Body of pancreas (tissue), 4 donors: Measurements from ENCODE around the gene SDC3. TPM values are rescaled to one million over a fixed set of nuclear protein-coding genes. Genes with fewer than 3 reads are reported as not detected.
A peak's percentile ranks its signal among the peaks of the same experiment; 100 is the strongest.

Source experiments
- ATAC-seq: fragments of 150-250 bp; one replicate; pipeline ENCODE4 v1.9.1; 2016
- DNase-seq, 4 donors: peaks; one replicate each; pipeline ENCODE4 v3.0.0-alpha.2; 2019
- H3K27ac ChIP-seq, 4 donors: fragments of 200-600 bp; sonication (generic); 1 replicate in 3 of 4; 2 replicates in 1 of 4; pipeline versions ENCODE4 v1.5.1 to v1.6.1; 2016 to 2019; ENCODE audit warnings: mild to moderate bottlenecking in 1 of 4, mixed read lengths in 1 of 4, moderate library complexity in 1 of 4
- H3K27me3 ChIP-seq, 2 donors: fragments of 200-600 bp; sonication (generic); one replicate each; pipeline ENCODE4 v1.6.0; 2016; ENCODE audit warnings: mild to moderate bottlenecking in 1 of 2
- H3K36me3 ChIP-seq, 2 donors: fragments of 200-600 bp; sonication (generic); replicated peaks in 1 of 2; 2 replicates each; pipeline ENCODE4 v1.5.1; 2016; ENCODE audit warnings: low read depth in 2 of 2; ENCODE audit not compliant: insufficient read depth in 1 of 2
- H3K4me1 ChIP-seq: fragments of 200-600 bp; sonication (generic); one replicate; pipeline ENCODE4 v1.6.0; 2016
- H3K4me3 ChIP-seq, 2 donors: fragments of 200-600 bp; sonication (generic); 1 replicate in 1 of 2; 2 replicates in 1 of 2; pipeline ENCODE4 v1.5.1; 2016 to 2019
- H3K9me3 ChIP-seq, 3 donors: fragments of 200-600 bp; sonication (generic); 1 replicate in 2 of 3; 2 replicates in 1 of 3; pipeline ENCODE4 v1.5.1; 2016
- POLR2A ChIP-seq, 3 donors: fragments of 450-650 bp; IDR thresholded peaks; one replicate each; pipeline ENCODE4 v1.6.1; 2016; ENCODE audit warnings: antibody characterized with exemption in 3 of 3, mild to moderate bottlenecking in 2 of 3
- WGBS, 2 donors: methylation state at CpG; one replicate each; pipeline ENCODE4 v1.1.5; 2017; 5-methylcytosine and 5-hydroxymethylcytosine counted together
- intact Hi-C: fragments of 100-400 bp; cut with DNase I; formaldehyde crosslinking; loops from one replicate; pipeline ENCODE4 v1.15.1; 2023
- total RNA-seq, 2 donors: library from RNA; depleted of rRNA; stranded (reverse); fragments of >200 nt; gene quantifications; one replicate each; pipeline ENCODE4 v1.1.0, GENCODE V29; 2016
- TF ChIP-seq, protein P1 (sequence below), 7 experiments: fragments of 450-650 bp in 4 of 7; fragments of 200-600 bp in 3 of 7; sonication (generic) in 3 of 7; IDR thresholded peaks; one replicate each; pipeline ENCODE4 v1.5.1; 2016 to 2019; ENCODE audit warnings: antibody characterized with exemption in 7 of 7

The SDC3 gene
- total RNA-seq, 2 donors from 2014 or later = 7.8 to 19.1 TPM

DNA sequence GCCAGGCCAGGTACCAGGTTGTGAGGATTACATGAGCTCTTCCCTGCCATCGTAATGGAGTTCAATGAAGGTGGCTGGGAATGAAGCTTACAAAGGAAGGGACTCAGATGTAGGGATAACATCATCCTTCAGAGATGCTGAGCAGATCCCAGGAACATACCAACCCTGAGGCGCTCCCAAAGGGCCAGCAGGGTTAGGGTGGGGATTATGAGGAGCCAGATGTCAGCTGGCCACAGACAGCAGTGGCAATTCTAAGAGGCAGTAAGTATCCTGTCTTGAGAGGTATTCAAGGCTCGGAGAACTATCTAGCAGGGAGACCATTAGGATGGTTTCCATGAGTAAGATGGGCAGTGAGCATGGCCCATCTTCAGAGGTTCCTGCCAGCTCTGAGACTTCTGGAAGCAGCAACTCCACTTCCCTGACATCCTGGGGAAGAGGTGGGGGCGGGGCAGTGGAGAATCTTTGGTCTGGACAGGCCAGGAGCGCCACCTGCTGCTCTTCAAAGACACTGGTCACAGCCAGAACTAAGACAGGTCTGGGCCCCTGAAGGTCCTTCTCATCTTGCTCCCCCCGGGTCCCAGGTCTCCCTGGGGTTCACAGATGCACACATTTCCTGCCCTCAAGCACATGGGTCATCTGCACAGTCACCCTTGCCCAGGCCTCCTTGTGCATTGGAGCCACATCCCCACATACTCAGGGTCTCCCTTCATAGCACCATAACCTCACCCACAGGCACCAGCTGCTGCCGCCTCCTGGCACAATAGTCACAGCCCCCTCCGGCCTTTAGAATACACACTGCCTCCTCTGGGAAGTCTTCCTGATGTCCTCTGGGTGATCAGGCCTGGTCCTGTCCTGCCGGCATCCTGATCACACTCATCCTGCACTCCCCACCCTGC, 2.7 kb upstream of the SDC3 start:
- H3K4me3 ChIP-seq = no peak overlapping the region
- peaks cover 15% of the 10 kb centered on the region for H3K4me1 ChIP-seq
- H3K9me3 ChIP-seq = no peaks in the 10 kb centered on the region
- intact Hi-C loops = loop anchor here (5.0 kb wide), 2 partner anchors 129 to 189 kb away; partner anchors contain the start of gene MATN1
- peak; percentile 71 for ATAC-seq
- H3K27ac ChIP-seq = no peak overlapping the region
- no peaks in the 10 kb centered on the region for H3K27me3 ChIP-seq
- DNase-seq = peak; percentile 90 to 94 (median 91)
- no peak for TF ChIP-seq POLR2A (IDR thresholded peaks at IDR 0.05)
- TF ChIP-seq, protein P1, sequence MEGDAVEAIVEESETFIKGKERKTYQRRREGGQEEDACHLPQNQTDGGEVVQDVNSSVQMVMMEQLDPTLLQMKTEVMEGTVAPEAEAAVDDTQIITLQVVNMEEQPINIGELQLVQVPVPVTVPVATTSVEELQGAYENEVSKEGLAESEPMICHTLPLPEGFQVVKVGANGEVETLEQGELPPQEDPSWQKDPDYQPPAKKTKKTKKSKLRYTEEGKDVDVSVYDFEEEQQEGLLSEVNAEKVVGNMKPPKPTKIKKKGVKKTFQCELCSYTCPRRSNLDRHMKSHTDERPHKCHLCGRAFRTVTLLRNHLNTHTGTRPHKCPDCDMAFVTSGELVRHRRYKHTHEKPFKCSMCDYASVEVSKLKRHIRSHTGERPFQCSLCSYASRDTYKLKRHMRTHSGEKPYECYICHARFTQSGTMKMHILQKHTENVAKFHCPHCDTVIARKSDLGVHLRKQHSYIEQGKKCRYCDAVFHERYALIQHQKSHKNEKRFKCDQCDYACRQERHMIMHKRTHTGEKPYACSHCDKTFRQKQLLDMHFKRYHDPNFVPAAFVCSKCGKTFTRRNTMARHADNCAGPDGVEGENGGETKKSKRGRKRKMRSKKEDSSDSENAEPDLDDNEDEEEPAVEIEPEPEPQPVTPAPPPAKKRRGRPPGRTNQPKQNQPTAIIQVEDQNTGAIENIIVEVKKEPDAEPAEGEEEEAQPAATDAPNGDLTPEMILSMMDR (IDR thresholded peaks at IDR 0.05) = peak; percentile 63 to 93 (median 92)
- no peaks in the 10 kb centered on the region for H3K36me3 ChIP-seq
- WGBS, 2 donors = 25 to 30% methylated on average over 9 of the region's 9 CpGs

DNA sequence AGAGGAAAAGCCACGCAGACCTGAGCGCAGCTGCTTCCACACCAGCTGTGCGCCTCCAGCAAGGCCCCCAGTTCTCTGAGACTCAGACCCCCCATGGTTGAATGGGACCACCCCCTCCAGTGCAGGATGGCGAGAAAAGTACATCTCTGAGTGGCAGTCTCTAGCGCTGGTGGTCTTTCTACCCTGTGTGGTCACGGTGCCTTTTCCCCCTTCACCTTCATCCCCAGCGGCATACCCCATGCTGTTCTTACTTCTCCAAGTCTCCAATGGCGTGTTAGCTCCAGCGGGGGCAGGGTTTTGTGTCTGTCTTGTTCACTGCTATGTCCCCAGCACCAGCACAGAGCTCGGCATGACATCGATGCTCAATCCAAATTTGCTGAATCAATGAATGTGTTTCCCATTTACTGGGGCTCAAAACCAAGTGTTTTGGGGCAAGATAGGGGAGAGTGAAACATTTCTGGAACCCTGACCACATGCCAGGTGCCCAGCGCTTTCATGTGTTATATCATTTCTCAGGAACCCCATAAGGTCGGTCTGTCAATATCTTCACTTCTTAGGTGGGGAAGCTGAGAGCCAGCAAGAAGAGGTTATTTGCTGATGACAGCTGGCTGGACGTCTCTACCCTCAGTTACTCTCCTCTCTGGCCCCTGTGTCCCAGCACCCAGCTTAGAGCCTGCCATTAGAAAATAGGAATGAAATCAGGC, 959 bp upstream of the SDC3 start:
- H3K9me3 ChIP-seq = no peaks in the 10 kb centered on the region
- no peaks in the 10 kb centered on the region for H3K27me3 ChIP-seq
- no peak for TF ChIP-seq POLR2A (IDR thresholded peaks at IDR 0.05)
- TF ChIP-seq, protein P1 (IDR thresholded peaks at IDR 0.05) = no peak
- ATAC-seq (no peak), DNase-seq (no peak)
- peak overlapping the region in 1 of 4 donors; percentile 1 for H3K27ac ChIP-seq
- 53 to 65% methylated on average over 10 to 13 of the region's 14 CpGs for WGBS, 2 donors
- H3K4me1 ChIP-seq = peaks cover 15% of the 10 kb centered on the region
- intact Hi-C loops = loop anchor here (5.0 kb wide), 2 partner anchors 127 to 187 kb away; partner anchors contain the start of gene MATN1
- no peak overlapping the region for H3K4me3 ChIP-seq
- no peaks in the 10 kb centered on the region for H3K36me3 ChIP-seq

DNA sequence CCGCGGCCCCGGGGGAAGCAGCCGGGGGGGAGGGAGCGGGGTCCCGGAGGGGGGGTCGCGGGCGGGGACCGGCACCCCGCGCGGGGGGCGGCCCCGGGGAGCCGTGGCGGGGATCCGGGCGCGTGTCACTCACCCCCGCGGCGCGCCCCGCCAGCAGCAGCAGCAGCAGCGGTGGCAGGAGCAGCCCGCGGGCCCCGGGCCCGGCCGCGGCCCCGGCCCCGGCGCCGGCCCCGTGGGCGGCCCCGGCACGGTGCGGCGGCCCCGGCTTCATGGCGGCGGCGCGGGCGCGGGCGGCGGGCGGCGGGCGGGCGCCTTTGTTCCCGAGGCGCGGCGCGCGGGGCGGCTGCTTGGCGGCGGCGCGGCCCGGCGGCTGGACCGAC, 252 bp downstream of the SDC3 start:
- H3K27ac ChIP-seq = peak overlapping the region in 1 of 4 donors; percentile 52
- no peaks in the 10 kb centered on the region for H3K9me3 ChIP-seq
- ATAC-seq = no peak
- no peak overlapping the region for H3K4me3 ChIP-seq
- WGBS, 2 donors = 0% methylated on average over 1 of the region's 69 CpGs
- TF ChIP-seq, protein P1 (IDR thresholded peaks at IDR 0.05) = no peak
- no peak for TF ChIP-seq POLR2A (IDR thresholded peaks at IDR 0.05)
- no peak for DNase-seq
- peaks cover 15% of the 10 kb centered on the region for H3K4me1 ChIP-seq
- intact Hi-C loops = no loop called here
- H3K27me3 ChIP-seq = no peaks in the 10 kb centered on the region
- H3K36me3 ChIP-seq = no peaks in the 10 kb centered on the region

DNA sequence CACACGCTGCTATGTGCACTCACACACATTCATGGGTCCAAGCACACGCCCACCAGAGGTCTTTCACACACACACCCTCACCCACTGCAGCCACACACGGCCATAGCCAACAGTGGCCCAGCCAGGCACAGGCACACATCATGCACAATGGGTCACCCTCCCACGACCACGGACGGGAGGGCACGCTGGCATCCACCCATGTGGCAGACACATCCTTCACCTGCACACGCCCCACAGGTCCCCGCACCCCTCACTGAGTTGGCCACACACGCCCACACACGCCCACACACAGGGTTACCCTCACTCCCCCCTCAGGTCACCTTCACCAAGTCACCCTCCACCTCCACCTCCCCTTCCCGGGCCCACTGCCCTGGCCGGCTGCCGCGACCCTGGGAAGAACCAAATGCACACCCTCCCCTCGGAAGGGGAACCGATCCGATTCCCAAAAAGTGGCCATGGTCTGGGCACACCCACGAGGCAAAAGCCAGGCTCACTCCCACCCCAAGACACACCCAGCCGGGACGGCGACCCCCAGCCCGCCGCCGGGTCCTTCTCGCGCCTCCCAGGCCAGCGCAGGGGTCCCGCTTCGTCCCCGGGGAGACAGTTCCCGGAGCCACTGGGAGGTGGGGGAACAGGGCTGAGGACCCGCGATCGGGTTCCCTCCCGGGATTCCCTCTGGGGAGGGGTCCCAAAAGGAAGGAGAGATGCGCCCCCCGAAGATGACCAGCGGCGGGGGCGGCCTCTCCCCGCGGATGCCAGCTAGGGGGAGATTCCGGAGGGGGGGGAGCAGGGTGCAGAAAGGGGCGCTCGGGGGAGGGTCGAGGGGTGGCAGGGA, 860 bp downstream of the SDC3 start:
- Histone ChIP-seq H3K27me3 (no peaks in the 10 kb centered on the region), H3K36me3 (no peaks in the 10 kb centered on the region), H3K4me3 (no peak overlapping the region), H3K4me1 (peaks cover 17% of the 10 kb centered on the region), H3K9me3 (no peaks in the 10 kb centered on the region), H3K27ac (peak overlapping the region in 1 of 4 donors; percentile 52)
- ATAC-seq (no peak), DNase-seq (no peak)
- WGBS, 2 donors = 19 to 28% methylated on average over 21 to 47 of the region's 47 CpGs
- intact Hi-C loops = no loop called here
- TF ChIP-seq POLR2A (IDR thresholded peaks at IDR 0.05) = no peak
- TF ChIP-seq, protein P1 (IDR thresholded peaks at IDR 0.05) = no peak
